Stimulated activated CD8-positive, alpha-beta memory T cell treated with anti-CD3 and anti-CD28 coated beads, Interleukin-12 subunit alpha, Interleukin-12 subunit beta, amount 100 ng/mL, for 24 hours (primary cell): ENCODE data around the gene OPA1.

ENCODE experiments used
- DNase-seq: peaks from one replicate; pipeline ENCODE4 v3.0.0-alpha.2; 2020; ENCODE audit errors: extremely low read depth

The OPA1 gene

GRCh38 chr3:193650585-193650984 is 57.6 kb downstream of the OPA1 start:
- no peak for DNase-seq

DNA sequence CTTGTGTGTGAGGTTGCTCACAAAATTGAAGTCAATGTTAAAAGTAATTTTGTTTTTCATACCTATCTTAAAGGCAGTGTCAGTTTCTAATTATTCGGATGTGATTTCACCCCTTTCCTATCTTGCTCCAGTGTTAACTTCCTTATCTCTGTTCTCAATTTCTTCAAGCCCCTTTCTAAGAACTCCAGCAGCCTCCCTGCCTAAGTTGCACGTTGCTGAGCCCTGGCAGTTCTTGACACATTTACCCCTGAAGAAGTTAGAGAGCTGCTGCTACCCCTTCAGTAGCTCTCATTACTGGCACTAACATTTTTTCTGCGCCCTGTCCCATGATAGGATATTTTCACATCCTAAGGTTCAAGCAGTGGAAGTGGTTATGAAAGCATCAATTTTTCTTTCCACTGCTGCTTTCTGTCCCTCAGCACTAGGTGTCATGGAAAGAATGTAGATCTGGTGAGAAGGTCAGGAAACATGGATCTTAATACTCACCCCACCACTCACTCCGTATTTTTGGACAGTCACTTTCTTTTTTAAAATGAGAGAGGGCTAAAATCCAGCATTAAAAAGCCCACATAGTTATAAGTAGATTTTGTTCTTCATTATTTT is 62.9 kb downstream of the OPA1 start:
- DNase-seq, result no peak

GRCh38 chr3:193656445-193656844 is 63.4 kb downstream of the OPA1 start:
- DNase-seq, result no peak

DNA sequence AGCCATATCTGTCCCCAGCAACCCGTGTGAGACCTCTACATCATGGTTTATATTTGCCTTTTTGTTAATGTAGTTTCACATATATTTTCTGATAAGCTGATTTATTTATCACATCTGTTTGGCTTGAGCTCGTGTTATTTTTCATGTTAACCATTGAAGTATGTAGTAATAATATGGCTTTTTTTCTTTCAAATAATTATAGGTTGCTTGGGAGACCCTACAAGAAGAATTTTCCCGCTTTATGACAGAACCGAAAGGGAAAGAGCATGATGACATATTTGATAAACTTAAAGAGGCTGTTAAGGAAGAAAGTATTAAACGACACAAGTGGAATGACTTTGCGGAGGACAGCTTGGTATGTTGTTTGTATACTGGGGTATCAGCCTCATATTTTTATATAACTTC is 63.9 kb downstream of the OPA1 start:
- DNase-seq, result no peak

DNA sequence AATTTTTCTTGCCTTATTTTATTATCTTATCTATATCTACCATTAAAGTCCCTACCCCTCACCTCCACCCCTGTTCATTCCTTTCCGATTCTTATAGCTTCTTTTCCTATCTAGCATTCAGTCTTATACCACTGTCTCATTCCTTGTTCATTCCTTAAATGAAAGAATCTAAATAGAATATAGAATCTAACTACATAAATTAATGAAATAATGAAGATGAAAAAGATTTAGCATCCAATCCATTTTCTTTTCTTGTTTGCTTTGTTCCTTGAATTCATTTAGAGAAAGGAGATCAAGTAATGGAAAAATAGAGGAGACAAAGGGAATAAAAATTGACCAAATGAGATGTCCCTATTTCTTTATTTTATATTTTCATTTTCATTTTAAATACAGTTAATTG is 67.2 kb downstream of the OPA1 start:
- DNase-seq, result no peak

GRCh38 chr3:193660698-193661411 is 67.8 kb downstream of the OPA1 start:
- no peak for DNase-seq

- DNase-seq, result no peak
Observed at GRCh38 chr3:193662757-193663322, 69.8 kb downstream of the OPA1 start.

DNA sequence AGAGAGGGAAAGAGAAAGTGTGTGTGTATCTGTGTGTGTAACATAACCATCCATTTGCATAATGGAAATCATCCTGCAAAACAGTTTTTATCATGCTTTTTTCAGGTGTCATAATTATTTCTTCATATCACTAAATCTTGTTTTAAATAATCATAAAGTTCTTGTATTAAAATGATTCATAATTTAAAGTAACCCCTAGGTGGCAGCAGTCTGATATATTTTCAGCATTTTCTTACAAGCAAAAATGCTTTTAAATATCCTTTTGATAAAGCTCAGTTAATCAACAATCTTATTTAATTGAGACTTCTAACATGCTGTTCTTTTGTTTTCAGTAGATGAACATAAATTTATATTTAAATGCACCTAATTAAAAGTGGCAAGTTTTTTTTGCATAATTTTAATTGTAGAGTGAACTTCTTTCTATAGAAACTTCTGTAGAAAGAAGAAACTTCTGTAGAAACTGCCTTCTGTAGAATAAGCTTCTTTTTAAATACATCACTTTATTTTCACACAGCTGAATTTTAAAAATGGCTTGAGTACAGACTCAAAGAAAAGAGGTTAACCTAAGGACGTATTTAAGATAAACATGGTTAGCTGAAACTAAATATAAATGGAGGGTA is 72.5 kb downstream of the OPA1 start:
- DNase-seq, result no peak

DNA sequence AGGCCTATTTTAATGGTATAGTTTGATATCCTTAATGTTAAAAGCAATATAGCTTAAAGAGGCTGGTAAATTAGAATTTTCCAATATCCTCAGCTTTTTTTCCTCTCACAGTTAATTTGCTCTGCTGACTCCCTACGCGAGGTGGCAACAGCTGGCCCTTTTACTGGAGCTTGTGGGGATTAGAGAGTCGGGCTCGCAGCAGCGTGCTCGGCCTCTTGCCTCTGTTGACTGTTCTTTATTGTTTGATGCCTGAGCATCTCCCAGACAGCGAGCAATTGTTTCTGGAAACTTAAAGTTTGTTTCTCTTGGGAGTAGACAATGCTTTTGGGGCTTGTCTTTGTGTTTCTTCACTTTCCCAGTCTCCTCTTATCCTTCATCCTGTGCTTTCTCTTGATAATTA is 80.8 kb downstream of the OPA1 start:
- DNase-seq, result no peak

GRCh38 chr3:193674714-193675113 is 81.7 kb downstream of the OPA1 start:
- DNase-seq, result no peak

GRCh38 chr3:193677734-193678133 is 84.7 kb downstream of the OPA1 start:
- no peak for DNase-seq

GRCh38 chr3:193680220-193680619 is 87.2 kb downstream of the OPA1 start:
- DNase-seq, result no peak

- no peak for DNase-seq
Observed at GRCh38 chr3:193681631-193682030, 88.6 kb downstream of the OPA1 start.

DNA sequence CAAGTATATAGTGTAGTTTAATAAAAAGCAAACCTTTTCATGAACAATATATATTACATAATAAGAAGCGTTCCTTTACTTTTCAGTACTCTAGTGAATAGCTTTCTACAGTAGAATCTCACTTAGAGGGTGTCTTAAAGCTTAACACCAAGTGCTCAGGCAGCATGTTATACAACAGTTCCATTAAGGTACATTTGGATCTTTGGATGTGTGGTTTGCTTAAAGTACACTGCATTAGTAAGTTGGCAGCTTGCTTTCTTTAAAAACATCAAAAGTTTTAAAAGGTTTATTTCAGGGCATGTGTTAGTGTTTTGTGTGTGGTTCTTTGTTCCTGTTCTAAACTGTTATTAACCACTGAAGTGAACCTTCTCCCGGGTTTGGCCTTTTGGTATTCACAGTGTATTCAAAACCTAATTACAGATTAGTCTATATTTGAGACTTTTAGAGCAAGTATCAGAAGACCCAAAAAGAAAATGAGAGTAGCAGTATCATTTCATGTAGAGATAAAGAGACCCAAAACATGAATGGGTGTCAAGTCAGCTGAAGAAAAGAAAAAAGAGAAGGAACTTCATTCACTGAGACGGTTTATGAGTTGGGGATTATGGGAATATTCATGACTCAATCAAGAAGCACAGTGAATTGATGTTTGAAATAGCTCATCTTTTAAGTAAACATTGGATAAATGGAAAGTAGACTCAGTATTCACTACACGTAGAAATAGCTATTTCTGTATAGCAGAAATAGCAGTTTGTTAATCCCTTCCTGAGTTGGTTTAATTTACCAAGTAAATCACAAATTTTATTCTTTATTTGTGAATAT is 93.9 kb downstream of the OPA1 start:
- DNase-seq, result no peak

- DNase-seq, result no peak
Observed at GRCh38 chr3:193688834-193689714, 96.1 kb downstream of the OPA1 start.

DNA sequence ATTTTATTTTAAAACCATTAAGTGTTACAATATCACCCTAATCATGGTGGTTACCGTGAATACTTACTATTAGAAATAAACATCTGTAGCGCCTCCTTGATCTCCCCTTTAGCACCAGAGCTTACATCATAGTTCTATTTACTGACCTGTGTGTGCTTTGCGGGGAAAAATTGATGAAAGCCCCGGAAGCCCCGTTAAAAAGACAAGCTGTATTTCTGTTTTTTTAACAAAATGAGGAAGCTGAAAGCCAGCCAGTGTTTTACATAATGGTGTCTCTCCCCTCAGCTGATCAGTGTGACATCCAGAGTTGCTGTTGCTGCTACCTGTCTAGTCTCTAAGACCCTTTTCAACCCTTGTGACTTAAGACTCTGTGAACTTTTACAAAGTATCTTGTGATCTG is 100.8 kb downstream of the OPA1 start:
- no peak for DNase-seq

GRCh38 chr3:193701953-193702635 is 109.1 kb downstream of the OPA1 start:
- DNase-seq, result no peak

DNA sequence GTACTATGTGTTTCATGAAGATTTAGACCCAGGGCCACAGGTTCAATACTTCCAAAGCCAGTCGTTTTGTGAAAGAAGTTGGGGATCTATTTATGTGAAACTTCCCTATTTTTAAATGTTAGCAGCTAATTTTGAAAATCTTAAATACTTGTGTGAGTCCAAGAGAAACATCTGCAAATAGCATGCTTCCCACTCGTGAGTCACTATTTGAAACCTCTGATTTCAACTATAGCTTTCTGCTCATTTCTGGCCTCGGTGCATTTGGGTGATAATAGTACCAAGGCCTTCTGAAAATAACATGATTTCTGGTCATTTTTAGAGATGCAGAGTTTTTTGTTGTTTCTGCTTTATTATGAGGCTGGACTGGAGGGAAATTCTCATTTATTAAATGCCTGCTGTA is 110.0 kb downstream of the OPA1 start:
- DNase-seq, result no peak

GRCh38 chr3:193704431-193704830 is 111.4 kb downstream of the OPA1 start:
- no peak for DNase-seq

DNA sequence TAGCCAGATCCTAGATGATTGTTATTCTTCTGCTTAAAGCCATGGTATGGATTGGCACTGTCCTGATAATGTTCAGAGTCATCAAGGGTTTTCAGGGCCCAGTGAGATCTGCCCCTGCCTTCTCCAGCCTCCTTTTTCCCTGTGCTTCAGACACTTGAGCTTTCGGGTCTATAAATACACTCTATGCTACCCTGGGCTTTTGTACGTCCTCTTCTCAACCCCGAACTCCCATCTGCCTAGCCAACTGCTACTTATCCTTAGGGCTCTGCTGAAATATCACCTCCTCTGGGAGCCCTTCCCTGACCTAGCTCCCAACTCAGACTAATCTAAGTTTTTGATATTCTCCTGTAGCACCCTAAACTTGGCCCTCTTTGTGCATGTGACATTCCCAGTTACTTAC is 115.3 kb downstream of the OPA1 start:
- DNase-seq, result no peak
